ENCODE data around the gene EI24.

Gene EI24

DNA sequence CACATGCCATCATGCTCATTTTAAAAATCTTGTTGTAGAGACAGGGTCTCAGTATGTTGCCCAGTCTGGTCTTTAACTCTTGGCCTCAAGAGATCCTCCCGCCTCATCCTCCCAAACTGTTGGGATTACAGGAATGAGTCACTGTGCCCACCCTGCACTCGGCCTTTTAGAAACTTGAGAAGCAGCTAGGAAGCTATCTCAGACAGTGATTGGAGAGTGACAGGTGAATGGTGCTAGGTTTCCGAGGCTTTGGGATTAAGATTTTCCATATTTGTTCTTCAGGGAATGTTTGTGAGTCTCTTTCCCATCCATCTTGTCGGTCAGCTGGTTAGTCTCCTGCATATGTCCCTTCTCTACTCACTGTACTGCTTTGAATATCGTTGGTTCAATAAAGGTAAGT lies 10.5 kb downstream of the EI24 start:
- DNase-seq (ENCODE audit: low spot score), result no peak

DNA sequence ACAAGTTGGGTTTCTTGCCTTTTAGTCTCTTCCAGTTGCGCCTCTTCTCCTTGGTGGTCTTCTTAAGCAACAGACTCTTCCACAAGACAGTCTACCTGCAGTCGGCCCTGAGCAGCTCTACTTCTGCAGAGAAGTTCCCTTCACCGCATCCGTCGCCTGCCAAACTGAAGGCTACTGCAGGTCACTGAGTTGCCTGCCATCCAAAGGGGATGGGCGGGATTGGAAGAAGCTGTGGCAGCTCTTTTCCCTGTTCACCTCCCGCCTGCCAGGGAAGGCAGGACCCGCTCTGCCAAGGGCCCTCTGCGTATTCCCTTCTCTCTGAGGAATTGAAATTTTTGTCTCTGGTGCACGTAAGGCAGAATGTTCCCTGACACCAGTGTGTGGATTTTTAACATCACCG lies 14.2 kb downstream of the EI24 start:
- DNase-seq (ENCODE audit: low spot score), result no peak

- DNase-seq (ENCODE audit: low spot score), result no peak
Measured at GRCh38 chr11:125585487-125585886, 16.2 kb downstream of the EI24 start.

GRCh38 chr11:125586623-125587022 lies 17.3 kb downstream of the EI24 start:
- DNase-seq (ENCODE audit: low spot score), result no peak

- DNase-seq (ENCODE audit: low spot score), result no peak
Measured at GRCh38 chr11:125587480-125587879, 18.2 kb downstream of the EI24 start.

DNA sequence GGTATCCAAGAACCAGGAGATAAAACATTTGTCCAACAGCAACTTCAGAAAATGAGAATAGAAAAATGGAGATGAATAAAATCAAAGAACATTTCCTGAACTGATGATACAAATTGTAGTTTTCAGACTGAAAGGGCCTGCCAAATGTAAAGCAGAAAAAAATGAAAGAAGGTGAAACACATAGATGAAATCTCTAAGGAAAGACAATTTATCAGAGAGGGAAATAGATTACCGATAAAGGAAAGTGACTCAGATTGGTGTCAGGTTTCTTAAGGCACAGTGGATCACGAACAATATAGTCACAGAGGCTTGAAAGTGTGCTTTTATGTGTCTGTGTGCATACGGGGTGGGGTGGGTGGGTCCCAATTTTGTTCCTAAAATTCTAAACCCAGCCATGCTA lies 19.2 kb downstream of the EI24 start:
- DNase-seq (ENCODE audit: low spot score), result peak; percentile 9

DNA sequence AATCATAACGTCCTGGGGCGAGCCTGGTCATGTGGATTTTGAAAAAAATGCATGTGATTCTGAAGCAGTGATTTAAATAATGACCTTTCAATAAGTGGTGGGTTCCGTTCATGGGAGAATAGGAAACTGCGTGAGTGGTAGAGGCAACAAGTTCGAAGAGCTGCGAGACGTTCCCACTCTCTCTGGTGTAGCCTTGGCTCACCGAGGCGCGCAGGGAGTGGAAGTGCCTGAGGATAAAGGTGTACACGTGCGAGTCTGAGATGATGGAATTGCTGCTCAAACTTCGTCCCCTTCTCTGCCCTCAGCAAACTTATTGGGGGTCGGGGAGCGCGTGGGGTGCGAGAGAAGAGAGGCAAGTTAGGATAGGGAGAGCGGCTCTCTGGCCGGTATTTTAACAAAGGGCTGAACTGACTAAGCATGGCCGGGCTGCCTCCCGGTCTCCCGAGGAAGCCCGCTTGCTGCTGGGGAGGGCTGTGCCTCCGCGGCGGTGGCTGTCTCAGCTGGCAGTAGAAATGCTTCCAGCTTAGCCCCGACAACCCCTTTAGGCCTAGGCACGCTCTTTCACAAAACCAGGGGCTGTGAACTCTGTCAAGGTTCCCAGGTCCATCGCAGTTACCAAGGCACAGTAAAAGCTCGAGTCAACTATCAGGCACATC lies 22.5 kb downstream of the EI24 start:
- peak; percentile 32 for DNase-seq (ENCODE audit: low spot score)

DNA sequence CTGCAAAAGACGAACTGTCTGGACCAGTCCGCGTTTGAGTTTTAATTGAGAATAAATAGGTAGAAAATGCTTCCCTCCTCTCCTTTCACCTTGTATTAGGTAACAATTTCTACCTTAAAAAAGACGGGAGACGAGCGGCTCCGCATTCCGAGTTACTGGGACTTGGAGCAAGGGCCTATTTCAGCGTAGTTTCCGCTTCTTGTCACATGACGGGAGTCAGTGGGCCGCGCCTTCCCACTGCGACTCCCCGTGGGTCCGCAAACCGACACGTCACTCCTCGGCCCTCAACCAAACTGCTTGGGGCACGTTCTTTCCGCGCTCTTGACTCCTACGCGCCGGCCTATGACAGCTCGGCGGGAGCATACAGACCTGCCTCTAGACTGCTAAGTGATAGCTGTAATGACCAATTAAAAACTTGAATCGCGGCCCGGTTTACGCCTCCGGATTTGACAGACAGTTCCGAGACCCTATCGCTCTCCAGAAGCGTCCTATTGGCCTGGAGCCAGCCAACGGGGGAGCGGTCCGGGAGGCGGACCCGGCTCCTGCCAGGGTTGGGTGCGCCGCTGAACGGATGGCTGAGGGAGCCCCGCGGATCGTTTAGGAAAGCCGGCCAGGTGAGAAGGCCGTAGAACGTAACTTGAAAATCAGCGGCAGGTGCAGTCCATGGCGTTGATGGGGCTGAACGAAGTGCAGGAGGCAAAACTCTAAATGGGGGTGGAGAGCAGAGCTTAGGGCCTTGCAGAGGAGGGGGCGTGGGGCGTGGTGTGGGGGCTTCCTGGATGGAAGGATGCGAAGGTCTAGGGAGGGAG lies 23.2 kb downstream of the EI24 start, which contains the start of gene STT3A:
Gene STT3A (plus strand): TSS at position 548 of the 809 bp plus-strand sequence. CDS start 3,064 bp downstream, outside the sequence.
- peak; percentile 94 for DNase-seq (ENCODE audit: low spot score)

DNA sequence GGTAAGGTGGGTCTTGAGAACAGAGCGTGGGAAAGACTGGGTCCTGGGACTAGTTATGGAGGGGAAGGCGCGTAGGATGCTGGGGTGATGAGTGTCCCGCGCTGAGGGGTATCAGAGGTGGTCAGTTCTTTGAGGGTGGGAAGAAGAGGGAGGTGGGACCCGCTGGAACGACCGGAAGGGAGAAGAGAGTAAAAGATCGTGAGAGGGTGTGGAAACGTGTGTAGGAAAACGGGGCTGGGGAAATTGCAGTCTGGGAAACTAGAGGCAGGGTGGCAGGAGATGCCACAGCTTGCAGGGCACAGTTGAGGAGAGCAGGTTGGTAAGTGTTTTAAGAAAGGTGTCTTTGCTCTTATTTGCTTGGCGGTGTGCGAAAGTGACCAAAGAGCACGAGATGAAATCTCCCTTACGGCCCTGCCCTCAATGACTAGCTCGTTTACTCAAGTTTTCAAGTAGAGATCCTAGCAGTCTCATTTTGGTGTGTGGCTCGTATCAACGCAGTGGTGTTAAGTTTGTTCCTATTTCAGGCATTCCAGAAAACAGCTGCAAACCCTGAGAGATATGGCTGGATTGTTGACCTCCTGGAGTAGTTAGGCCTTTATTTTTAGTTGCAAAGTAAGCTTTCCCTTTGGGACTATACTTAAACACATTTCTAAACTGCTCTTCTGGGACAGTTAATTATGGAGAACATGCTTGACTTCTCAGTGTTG lies 24.0 kb downstream of the EI24 start:
- peak; percentile 21 for DNase-seq (ENCODE audit: low spot score)

- DNase-seq (ENCODE audit: low spot score), result no peak
Measured at GRCh38 chr11:125594958-125595357, 25.7 kb downstream of the EI24 start.

- DNase-seq (ENCODE audit: low spot score), result no peak
Measured at GRCh38 chr11:125600663-125601062, 31.4 kb downstream of the EI24 start.

DNA sequence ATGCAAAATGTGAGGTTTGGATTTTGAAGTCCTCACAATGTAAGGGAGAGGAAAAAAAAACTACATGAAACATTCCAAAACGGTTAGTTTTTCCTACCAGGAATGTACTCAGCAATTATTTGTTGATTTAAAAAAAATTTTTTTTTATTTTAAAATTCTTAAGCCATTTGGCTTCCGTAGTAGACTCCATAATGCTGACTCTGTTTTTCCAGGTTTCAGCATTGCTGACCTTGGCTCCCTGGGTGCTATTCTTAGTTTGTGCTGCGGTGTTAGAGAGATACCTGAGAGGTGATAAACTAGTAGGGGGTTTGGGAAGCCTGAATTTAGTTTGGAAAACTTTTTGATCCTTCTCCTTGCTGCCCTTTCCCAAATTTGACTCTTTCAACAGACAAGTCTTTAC lies 33.9 kb downstream of the EI24 start:
- DNase-seq (ENCODE audit: low spot score), result no peak

DNA sequence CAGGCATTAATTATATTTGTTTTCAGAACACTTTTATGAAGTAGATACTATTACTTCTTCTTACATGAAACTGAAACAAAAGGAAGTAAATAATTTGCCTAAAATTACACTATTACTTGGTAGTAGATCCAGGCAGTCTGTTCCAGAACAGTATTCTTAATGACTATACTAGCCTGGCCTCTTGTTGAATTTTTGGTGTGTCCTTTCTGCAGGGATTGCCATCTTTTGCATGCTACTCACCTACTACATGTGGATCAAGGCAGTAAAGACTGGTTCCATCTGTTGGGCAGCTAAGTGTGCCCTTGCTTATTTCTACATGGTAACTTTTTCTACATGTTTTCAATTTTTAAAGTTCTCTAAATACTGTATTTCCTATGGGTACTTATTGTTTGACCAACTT lies 36.1 kb downstream of the EI24 start:
- no peak for DNase-seq (ENCODE audit: low spot score)

DNA sequence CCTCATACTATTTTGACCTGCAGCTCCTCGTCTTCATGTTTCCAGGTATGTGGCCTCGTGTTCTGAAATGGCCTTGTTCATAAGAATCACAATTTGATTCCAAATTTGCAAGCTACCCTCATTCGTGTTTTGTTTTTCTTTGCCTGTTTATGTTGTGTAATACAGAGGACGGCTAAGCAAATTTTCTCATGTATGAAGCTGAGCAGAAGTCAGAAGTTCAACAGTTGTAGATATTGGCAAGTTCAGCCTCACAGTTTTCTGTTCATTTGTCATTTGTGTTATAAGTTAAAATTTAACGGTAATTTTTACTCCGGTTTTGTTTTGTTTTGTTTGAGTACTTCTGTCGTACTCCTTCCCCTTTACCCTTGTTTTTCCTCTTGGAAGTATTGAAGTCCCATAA lies 40.3 kb downstream of the EI24 start:
- DNase-seq (ENCODE audit: low spot score), result no peak

- no peak for DNase-seq (ENCODE audit: low spot score)
Measured at GRCh38 chr11:125618383-125618782, 49.1 kb downstream of the EI24 start.

GRCh38 chr11:125621995-125622394 lies 52.7 kb downstream of the EI24 start:
- DNase-seq (ENCODE audit: low spot score), result peak; percentile 58

DNA sequence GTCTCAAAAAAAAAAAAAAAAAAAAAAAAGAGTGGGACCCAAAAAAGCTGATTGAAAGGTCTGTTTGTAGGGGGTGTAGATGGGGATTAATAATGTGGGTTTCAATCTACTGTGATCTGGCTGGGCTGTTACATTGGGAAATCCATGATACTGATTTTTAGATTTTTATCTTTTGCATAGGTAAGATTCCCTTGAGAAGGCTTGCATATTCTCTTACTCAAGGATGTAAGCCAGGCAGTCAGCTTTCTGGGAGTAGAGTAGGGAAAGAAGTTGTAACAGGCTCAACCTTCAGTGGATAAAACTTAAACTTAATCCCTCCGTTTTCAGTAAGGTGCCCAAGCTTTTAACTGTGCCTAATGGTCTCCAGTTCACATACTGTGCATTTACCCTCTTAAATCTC lies 53.8 kb downstream of the EI24 start:
- DNase-seq (ENCODE audit: low spot score), result no peak

GRCh38 chr11:125624756-125625213 lies 55.5 kb downstream of the EI24 start, which contains the start of gene CHEK1:
CHEK1 (plus strand) TSS chr11:125625163; CDS start chr11:125626769, 1,606 bp downstream.
- no peak for DNase-seq (ENCODE audit: low spot score)

DNA sequence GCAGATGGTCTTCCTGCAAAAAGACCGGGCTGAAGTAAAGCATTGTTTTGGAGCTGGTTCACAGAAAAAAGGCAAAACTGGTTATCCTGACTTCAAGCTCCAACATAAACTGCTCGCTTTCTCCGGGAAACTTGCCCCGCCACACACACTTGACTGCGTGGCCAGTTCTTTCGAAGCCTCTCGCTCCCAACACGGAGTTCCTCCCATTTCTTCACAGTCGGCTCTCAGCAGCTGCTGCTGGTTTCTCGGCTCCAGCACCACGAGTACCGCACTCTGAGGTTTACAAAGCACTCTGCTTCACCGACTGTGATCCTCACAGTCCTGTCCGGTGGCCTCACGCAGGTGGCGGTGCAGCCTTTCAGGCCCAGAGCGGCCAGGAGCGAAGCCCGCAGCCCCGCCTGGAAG lies 56.0 kb downstream of the EI24 start:
- peak; percentile 5 for DNase-seq (ENCODE audit: low spot score)

- peak; percentile 56 for DNase-seq (ENCODE audit: low spot score)
Measured at GRCh38 chr11:125625630-125626287, 56.5 kb downstream of the EI24 start.

- DNase-seq (ENCODE audit: low spot score), result peak; percentile 6
Measured at GRCh38 chr11:125626288-125626950, 57.1 kb downstream of the EI24 start.
